Tibial nerve (tissue), 4 donors: Measurements from ENCODE around the gene KDM5B. TPM values are rescaled to one million over a fixed set of nuclear protein-coding genes. Genes with fewer than 3 reads are reported as not detected.

Experiments
- DNase-seq, 2 donors: peaks; one replicate each; pipeline ENCODE4 v3.0.0-alpha.2; 2019; ENCODE audit warnings: low spot score in 2 of 2
- H3K27ac ChIP-seq, 4 donors: fragments of 200-600 bp; sonication (generic) in 3 of 4; one replicate each; pipeline ENCODE4 v1.5.1; 2017 to 2019; ENCODE audit warnings: mild to moderate bottlenecking in 1 of 4
- H3K27me3 ChIP-seq, 2 donors: fragments of 200-600 bp; sonication (generic) in 1 of 2; one replicate each; pipeline versions ENCODE4 v1.5.1 to v1.6.0; 2017 to 2019
- H3K36me3 ChIP-seq, 3 donors: fragments of 200-600 bp; sonication (generic); one replicate each; pipeline ENCODE4 v1.5.1; 2018 to 2019
- H3K4me1 ChIP-seq, 4 donors: fragments of 200-600 bp; sonication (generic) in 3 of 4; one replicate each; pipeline ENCODE4 v1.5.1; 2017 to 2019
- H3K4me3 ChIP-seq, 4 donors: fragments of 200-600 bp; sonication (generic) in 3 of 4; one replicate each; pipeline ENCODE4 v1.5.1; 2017 to 2019; ENCODE audit warnings: mild to moderate bottlenecking in 1 of 4, moderate library complexity in 1 of 4
- H3K9me3 ChIP-seq, 4 donors: fragments of 200-600 bp; sonication (generic) in 3 of 4; one replicate each; pipeline ENCODE4 v1.5.1; 2017 to 2019
- EP300 ChIP-seq, 2 donors: sonication (generic); formaldehyde crosslinking; IDR thresholded peaks; one replicate each; pipeline ENCODE4 v1.6.1; 2017; ENCODE audit warnings: antibody characterized with exemption in 2 of 2, mild to moderate bottlenecking in 1 of 2
- POLR2A ChIP-seq, 2 donors: fragments of 450-650 bp; IDR thresholded peaks; one replicate each; pipeline ENCODE4 v1.6.1; 2017; ENCODE audit warnings: antibody characterized with exemption in 2 of 2, mild to moderate bottlenecking in 2 of 2, moderate library complexity in 2 of 2
- WGBS, 2 donors: methylation state at CpG; one replicate each; pipeline ENCODE4 v1.1.5; 2018; 5-methylcytosine and 5-hydroxymethylcytosine counted together
- total RNA-seq, 4 donors: library from RNA; depleted of rRNA; stranded (reverse); fragments of >200 nt; gene quantifications; one replicate each; pipeline ENCODE4 v1.1.0, GENCODE V29; 2016
- TF ChIP-seq, protein P1 (sequence below), 5 experiments: fragments of 200-600 bp in 3 of 5; fragments of 450-650 bp in 2 of 5; sonication (generic) in 3 of 5; IDR thresholded peaks; one replicate each; pipeline ENCODE4 v1.5.1; 2016 to 2019; ENCODE audit warnings: antibody characterized with exemption in 5 of 5, mild to moderate bottlenecking in 3 of 5, moderate library complexity in 2 of 5

The KDM5B gene
- total RNA-seq, 4 donors from 2014 or later = 39.8 to 61.5 (median 41.2) TPM

DNA sequence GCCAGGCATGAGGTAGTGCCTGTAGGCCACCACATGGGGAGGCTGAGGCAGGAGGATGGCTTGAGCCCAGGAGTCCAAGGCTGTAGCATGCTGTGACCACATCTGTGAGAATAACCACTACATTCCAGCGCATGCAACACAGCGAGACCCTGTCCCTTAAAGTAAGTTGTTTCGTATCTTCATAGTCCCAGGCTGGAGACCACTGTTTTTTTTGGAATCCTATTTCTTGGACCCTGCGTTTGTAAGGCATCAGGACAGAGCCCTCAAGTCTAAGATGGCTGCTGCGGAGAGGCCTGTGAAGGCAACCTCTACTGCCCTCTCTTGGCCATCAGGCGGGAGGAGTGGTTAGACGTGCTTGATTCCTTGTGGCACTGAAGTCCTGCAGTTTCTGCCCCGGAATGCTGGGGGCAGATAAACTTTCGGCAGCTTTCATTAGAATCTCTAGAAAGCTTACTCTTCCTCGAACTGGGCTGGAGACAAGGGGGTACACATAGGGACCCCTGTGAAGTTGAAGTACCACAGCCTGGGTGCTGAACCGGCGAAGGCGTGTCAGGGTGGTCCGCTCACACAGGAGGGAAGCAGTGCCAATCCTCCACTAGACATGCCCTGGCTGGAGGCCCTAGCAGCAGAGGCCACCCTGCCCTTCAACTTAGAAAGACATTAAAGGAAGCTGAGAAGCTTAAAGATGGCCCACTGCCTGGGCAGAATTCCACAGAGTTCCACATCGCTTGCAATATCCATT, 44.1 kb upstream of the KDM5B start:
- Histone ChIP-seq H3K27ac (no peak overlapping the region), H3K27me3 (no peaks in the 10 kb centered on the region), H3K9me3 (no peaks in the 10 kb centered on the region), H3K36me3 (no peaks in the 10 kb centered on the region), H3K4me3 (no peak overlapping the region), H3K4me1 (no peaks in the 10 kb centered on the region)
- no peak for DNase-seq
- 56 to 59% methylated on average over 15 of the region's 15 CpGs for WGBS, 2 donors
- TF ChIP-seq, protein P1, sequence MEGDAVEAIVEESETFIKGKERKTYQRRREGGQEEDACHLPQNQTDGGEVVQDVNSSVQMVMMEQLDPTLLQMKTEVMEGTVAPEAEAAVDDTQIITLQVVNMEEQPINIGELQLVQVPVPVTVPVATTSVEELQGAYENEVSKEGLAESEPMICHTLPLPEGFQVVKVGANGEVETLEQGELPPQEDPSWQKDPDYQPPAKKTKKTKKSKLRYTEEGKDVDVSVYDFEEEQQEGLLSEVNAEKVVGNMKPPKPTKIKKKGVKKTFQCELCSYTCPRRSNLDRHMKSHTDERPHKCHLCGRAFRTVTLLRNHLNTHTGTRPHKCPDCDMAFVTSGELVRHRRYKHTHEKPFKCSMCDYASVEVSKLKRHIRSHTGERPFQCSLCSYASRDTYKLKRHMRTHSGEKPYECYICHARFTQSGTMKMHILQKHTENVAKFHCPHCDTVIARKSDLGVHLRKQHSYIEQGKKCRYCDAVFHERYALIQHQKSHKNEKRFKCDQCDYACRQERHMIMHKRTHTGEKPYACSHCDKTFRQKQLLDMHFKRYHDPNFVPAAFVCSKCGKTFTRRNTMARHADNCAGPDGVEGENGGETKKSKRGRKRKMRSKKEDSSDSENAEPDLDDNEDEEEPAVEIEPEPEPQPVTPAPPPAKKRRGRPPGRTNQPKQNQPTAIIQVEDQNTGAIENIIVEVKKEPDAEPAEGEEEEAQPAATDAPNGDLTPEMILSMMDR (IDR thresholded peaks at IDR 0.05) = peak in 3 of 5 experiments; percentile 11 to 24 (median 19)
- no peak for TF ChIP-seq EP300 (IDR thresholded peaks at IDR 0.05)
- TF ChIP-seq POLR2A (IDR thresholded peaks at IDR 0.05) = no peak

DNA sequence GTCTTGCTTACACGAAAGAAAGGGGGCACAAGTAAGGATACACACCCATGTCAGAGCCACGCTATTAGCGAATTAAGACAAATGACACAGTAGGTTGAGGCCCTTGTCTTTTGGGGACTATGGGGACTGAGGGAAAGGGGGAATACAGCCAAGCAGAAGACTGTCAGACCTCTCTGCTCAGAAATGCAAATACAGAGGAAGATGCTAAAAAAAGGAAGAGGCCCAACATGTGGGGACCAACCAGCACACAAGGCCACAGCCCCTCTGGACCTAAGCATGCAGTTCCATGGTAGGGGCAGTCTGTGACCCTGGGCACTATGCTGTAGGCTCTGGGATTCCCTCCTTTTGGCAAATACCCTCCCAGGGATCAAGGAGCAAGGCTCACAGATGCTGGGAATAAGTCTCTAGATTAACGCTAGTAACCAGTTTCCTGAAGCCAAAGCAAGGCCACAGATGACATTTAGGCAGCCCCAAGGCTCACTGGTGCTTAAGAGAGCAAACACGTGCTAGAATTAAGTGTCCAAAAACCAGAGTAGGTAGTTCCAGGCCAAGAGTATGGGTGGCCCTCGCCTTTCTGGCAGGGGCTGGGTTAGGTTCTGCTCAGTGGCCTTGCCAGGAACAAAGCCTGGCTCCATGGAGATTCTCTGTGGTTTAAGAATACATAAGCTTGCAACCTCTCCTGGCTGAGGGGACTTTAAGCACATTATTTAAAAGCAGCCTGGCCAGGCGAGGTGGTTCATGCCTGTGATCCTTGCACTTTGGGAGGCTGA, 42.6 kb upstream of the KDM5B start:
- no peak overlapping the region for H3K4me3 ChIP-seq
- no peaks in the 10 kb centered on the region for H3K36me3 ChIP-seq
- H3K4me1 ChIP-seq = no peaks in the 10 kb centered on the region
- peak overlapping the region in 1 of 4 donors; percentile 11 for H3K27ac ChIP-seq
- peak; percentile 25 to 40 for DNase-seq
- 85 to 91% methylated on average over 7 of the region's 7 CpGs for WGBS, 2 donors
- no peaks in the 10 kb centered on the region for H3K9me3 ChIP-seq
- no peaks in the 10 kb centered on the region for H3K27me3 ChIP-seq
- TF ChIP-seq POLR2A (IDR thresholded peaks at IDR 0.05) (no peak), EP300 (IDR thresholded peaks at IDR 0.05) (peak in 1 of 2 donors; percentile 49)

DNA sequence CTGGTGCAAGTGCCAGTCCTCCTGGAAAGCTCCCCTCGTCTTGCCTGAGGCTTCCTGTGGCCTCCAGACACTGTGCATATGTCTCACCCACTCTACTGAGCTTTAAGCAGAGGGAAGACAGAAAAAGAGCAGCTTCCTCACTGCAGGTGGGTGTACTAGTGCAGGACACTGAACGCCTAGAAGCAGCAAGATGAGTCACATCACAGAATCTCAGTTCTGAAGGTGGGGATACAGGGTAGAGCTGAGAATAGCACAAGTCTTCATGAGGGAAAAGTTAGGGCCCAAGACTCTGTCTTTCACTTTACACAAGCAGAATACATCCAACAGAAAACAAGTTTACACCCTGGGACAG, 39.9 kb upstream of the KDM5B start:
- DNase-seq = no peak
- Histone ChIP-seq H3K9me3 (no peaks in the 10 kb centered on the region), H3K4me1 (no peaks in the 10 kb centered on the region), H3K4me3 (no peak overlapping the region), H3K27me3 (no peaks in the 10 kb centered on the region), H3K27ac (no peak overlapping the region), H3K36me3 (no peaks in the 10 kb centered on the region)
- TF ChIP-seq EP300 (IDR thresholded peaks at IDR 0.05) (no peak), POLR2A (IDR thresholded peaks at IDR 0.05) (no peak)
- TF ChIP-seq, protein P1 (IDR thresholded peaks at IDR 0.05) = no peak
- WGBS, 2 donors = 63 to 72% methylated on average over 2 of the region's 2 CpGs

DNA sequence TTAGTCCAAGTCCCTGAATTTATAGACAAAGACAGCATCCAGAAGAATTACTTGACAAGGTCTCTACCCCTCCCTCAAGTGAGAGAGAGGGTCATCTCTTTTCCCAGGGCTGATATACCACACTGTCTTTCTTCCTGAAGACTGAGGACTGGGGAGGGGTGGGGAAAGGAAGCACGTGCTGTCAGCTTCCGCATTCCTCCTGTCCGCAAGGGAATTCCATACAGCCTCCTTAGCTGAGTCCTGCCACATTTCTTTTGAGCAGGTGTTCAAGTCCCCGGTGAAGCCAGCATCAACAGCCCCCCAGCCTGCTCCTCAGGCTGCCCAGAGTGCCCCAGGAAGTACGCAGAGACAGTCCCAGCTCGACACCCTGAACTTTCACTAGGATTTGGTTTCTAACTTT, 36.7 kb upstream of the KDM5B start:
- Histone ChIP-seq H3K36me3 (no peaks in the 10 kb centered on the region), H3K27ac (no peak overlapping the region), H3K4me3 (no peak overlapping the region), H3K4me1 (no peaks in the 10 kb centered on the region), H3K9me3 (no peaks in the 10 kb centered on the region), H3K27me3 (no peaks in the 10 kb centered on the region)
- no peak for TF ChIP-seq POLR2A (IDR thresholded peaks at IDR 0.05)
- TF ChIP-seq, protein P1 (IDR thresholded peaks at IDR 0.05) = no peak
- TF ChIP-seq EP300 (IDR thresholded peaks at IDR 0.05) = no peak
- WGBS, 2 donors = 68 to 75% methylated on average over 6 of the region's 6 CpGs
- DNase-seq = no peak

GRCh38 chr1:202844259-202844658, 36.0 kb upstream of the KDM5B start:
- no peak overlapping the region for H3K27ac ChIP-seq
- DNase-seq = no peak
- H3K4me3 ChIP-seq = no peak overlapping the region
- H3K9me3 ChIP-seq = no peaks in the 10 kb centered on the region
- H3K4me1 ChIP-seq = no peaks in the 10 kb centered on the region
- H3K27me3 ChIP-seq = no peaks in the 10 kb centered on the region
- WGBS, 2 donors = 87 to 97% methylated on average over 5 of the region's 5 CpGs
- TF ChIP-seq, protein P1 (IDR thresholded peaks at IDR 0.05) = no peak
- TF ChIP-seq EP300 (IDR thresholded peaks at IDR 0.05) (no peak), POLR2A (IDR thresholded peaks at IDR 0.05) (no peak)
- no peaks in the 10 kb centered on the region for H3K36me3 ChIP-seq
